ENCODE results near the gene PSMF1. TPM values are rescaled to one million over a fixed set of nuclear protein-coding genes. Genes with fewer than 3 reads are reported as not detected.

The PSMF1 gene
- total and polyA plus RNA-seq, 12 donors, result 22.4 to 181 (median 125) TPM

GRCh38 chr20:1134355-1134754 is 16.0 kb downstream of the PSMF1 start:
- H3K27me3 ChIP-seq, result no peaks in the 10 kb centered on the region
- intact Hi-C loops (cut with DNase I), result no loop called here
- peaks cover 0 to 94% (median 75%) of the 10 kb centered on the region in 9 donors for H3K36me3 ChIP-seq

GRCh38 chr20:1134836-1135235 is 16.4 kb downstream of the PSMF1 start:
- no peak for ATAC-seq
- WGBS, 2 donors, result 92 to 93% methylated on average over 12 of the region's 12 CpGs
- intact Hi-C loops (cut with DNase I), result no loop called here

More at GRCh38 chr20:1134355-1134754, 16.0 kb downstream of the PSMF1 start:
- no peak overlapping the region for H3K27ac ChIP-seq
- no peak overlapping the region for H3K4me3 ChIP-seq
- 94 to 96% methylated on average over 2 of the region's 2 CpGs for WGBS, 2 donors
- ATAC-seq (no peak), DNase-seq (no peak)
- peaks cover 0 to 16% (median 0%) of the 10 kb centered on the region in 9 donors for H3K4me1 ChIP-seq
- H3K9me3 ChIP-seq, result peaks cover 0 to 9% (median 0%) of the 10 kb centered on the region in 11 donors
- TF ChIP-seq CTCF (IDR thresholded peaks at IDR 0.05), result no peak

GRCh38 chr20:1137236-1137635 is 18.8 kb downstream of the PSMF1 start:
- Histone ChIP-seq H3K9me3 (peaks cover 0 to 9% (median 0%) of the 10 kb centered on the region in 11 donors), H3K27ac (no peak overlapping the region), H3K36me3 (peaks cover 0 to 93% (median 48%) of the 10 kb centered on the region in 9 donors), H3K4me1 (no peaks in the 10 kb centered on the region), H3K4me3 (no peak overlapping the region), H3K27me3 (no peaks in the 10 kb centered on the region)
- no peak for ATAC-seq
- intact Hi-C loops (cut with DNase I), result no loop called here
- no peak for TF ChIP-seq CTCF (IDR thresholded peaks at IDR 0.05)
- 81 to 84% methylated on average over 4 of the region's 4 CpGs for WGBS, 2 donors
- no peak for DNase-seq

More at GRCh38 chr20:1134836-1135235, 16.4 kb downstream of the PSMF1 start:
- H3K4me3 ChIP-seq, result no peak overlapping the region
- H3K27ac ChIP-seq, result no peak overlapping the region
- DNase-seq, result no peak
- no peaks in the 10 kb centered on the region for H3K27me3 ChIP-seq
- TF ChIP-seq CTCF (IDR thresholded peaks at IDR 0.05), result no peak
- peaks cover 0 to 16% (median 0%) of the 10 kb centered on the region in 9 donors for H3K4me1 ChIP-seq
- peaks cover 0 to 9% (median 0%) of the 10 kb centered on the region in 11 donors for H3K9me3 ChIP-seq
- peaks cover 0 to 94% (median 70%) of the 10 kb centered on the region in 9 donors for H3K36me3 ChIP-seq

- WGBS, 2 donors, result 82 to 84% methylated on average over 10 of the region's 10 CpGs
- H3K27ac ChIP-seq, result no peak overlapping the region
- DNase-seq (no peak), ATAC-seq (peak in 4 of 8 donors; percentile 55 to 62 (median 60))
- no peak overlapping the region for H3K4me3 ChIP-seq
- TF ChIP-seq CTCF (IDR thresholded peaks at IDR 0.05), result no peak
- H3K27me3 ChIP-seq, result no peaks in the 10 kb centered on the region
- intact Hi-C loops (cut with DNase I), result no loop called here
- peaks cover 0 to 98% (median 18%) of the 10 kb centered on the region in 9 donors for H3K36me3 ChIP-seq
- peaks cover 0 to 18% (median 5%) of the 10 kb centered on the region in 9 donors for H3K4me1 ChIP-seq
- no peaks in the 10 kb centered on the region for H3K9me3 ChIP-seq
These were observed 26.2 kb downstream of the PSMF1 start for GRCh38 chr20:1144401-1145172.
